ENCODE results near the gene RUSF1. TPM values are rescaled to one million over a fixed set of nuclear protein-coding genes. Genes with fewer than 3 reads are reported as not detected.

The RUSF1 gene
- total and polyA plus RNA-seq, 5 donors: 26.9 to 40.8 (median 28.9) TPM

- Histone ChIP-seq H3K27me3 (ENCODE audit: control insufficient read depth, insufficient read depth) (no peaks in the 10 kb centered on the region), H3K27ac (ENCODE audit: low read length) (no peak overlapping the region), H3K9me3 (ENCODE audit: control insufficient read depth, low read length) (no peaks in the 10 kb centered on the region), H3K4me3 (ENCODE audit: low read length) (no peak overlapping the region), H3K4me1 (ENCODE audit: control insufficient read depth, insufficient read depth, low read length) (no peaks in the 10 kb centered on the region)
- 95% methylated on average over 8 of the region's 8 CpGs for whole genome bisulfite sequencing
- intact Hi-C loops (cut with DNase I): no loop called here
- DNase-seq (no peak), ATAC-seq (no peak)
These were observed 8.3 kb downstream of the RUSF1 start for GRCh38 chr16:31499928-31500327.

- WGBS: 98% methylated on average over 8 of the region's 8 CpGs
- H3K9me3 ChIP-seq (ENCODE audit: control insufficient read depth, low read length): no peaks in the 10 kb centered on the region
- no peak overlapping the region for H3K27ac ChIP-seq (ENCODE audit: low read length)
- DNase-seq (no peak), ATAC-seq (no peak)
- no peaks in the 10 kb centered on the region for H3K4me1 ChIP-seq (ENCODE audit: control insufficient read depth, insufficient read depth, low read length)
- intact Hi-C loops (cut with DNase I): no loop called here
- no peaks in the 10 kb centered on the region for H3K27me3 ChIP-seq (ENCODE audit: control insufficient read depth, insufficient read depth)
- no peak overlapping the region for H3K4me3 ChIP-seq (ENCODE audit: low read length)
These were observed 9.7 kb downstream of the RUSF1 start for GRCh38 chr16:31498493-31498892.

GRCh38 chr16:31496670-31497069 lies 11.5 kb downstream of the RUSF1 start:
- Histone ChIP-seq H3K4me3 (ENCODE audit: low read length) (no peak overlapping the region), H3K27me3 (ENCODE audit: control insufficient read depth, insufficient read depth) (no peaks in the 10 kb centered on the region), H3K4me1 (ENCODE audit: control insufficient read depth, insufficient read depth, low read length) (no peaks in the 10 kb centered on the region), H3K27ac (ENCODE audit: low read length) (no peak overlapping the region), H3K9me3 (ENCODE audit: control insufficient read depth, low read length) (no peaks in the 10 kb centered on the region)
- intact Hi-C loops (cut with DNase I): no loop called here
- DNase-seq: no peak
- no peak for ATAC-seq
- WGBS: 88% methylated on average over 10 of the region's 10 CpGs

GRCh38 chr16:31493506-31494125 lies 14.6 kb downstream of the RUSF1 start:
- ATAC-seq: no peak
- WGBS: 93% methylated on average over 18 of the region's 18 CpGs
- H3K27me3 ChIP-seq (ENCODE audit: control insufficient read depth, insufficient read depth): no peaks in the 10 kb centered on the region
- intact Hi-C loops (cut with DNase I): no loop called here
- no peak overlapping the region for H3K4me3 ChIP-seq (ENCODE audit: low read length)
- H3K4me1 ChIP-seq (ENCODE audit: control insufficient read depth, insufficient read depth, low read length): no peaks in the 10 kb centered on the region
- DNase-seq: no peak
- no peak overlapping the region for H3K27ac ChIP-seq (ENCODE audit: low read length)
- H3K9me3 ChIP-seq (ENCODE audit: control insufficient read depth, low read length): no peaks in the 10 kb centered on the region

- no peak for ATAC-seq
- Histone ChIP-seq H3K4me3 (ENCODE audit: low read length) (no peak overlapping the region), H3K27me3 (ENCODE audit: control insufficient read depth, insufficient read depth) (no peaks in the 10 kb centered on the region), H3K4me1 (ENCODE audit: control insufficient read depth, insufficient read depth, low read length) (no peaks in the 10 kb centered on the region), H3K27ac (ENCODE audit: low read length) (no peak overlapping the region), H3K9me3 (ENCODE audit: control insufficient read depth, low read length) (no peaks in the 10 kb centered on the region)
- intact Hi-C loops (cut with DNase I): no loop called here
- WGBS: 92% methylated on average over 8 of the region's 8 CpGs
- no peak for DNase-seq
These were observed 16.3 kb downstream of the RUSF1 start for GRCh38 chr16:31491778-31492418.

GRCh38 chr16:31489616-31490584 lies 18.3 kb downstream of the RUSF1 start:
- intact Hi-C loops (cut with DNase I): no loop called here
- Histone ChIP-seq H3K27ac (ENCODE audit: low read length) (no peak overlapping the region), H3K4me1 (ENCODE audit: control insufficient read depth, insufficient read depth, low read length) (no peaks in the 10 kb centered on the region), H3K27me3 (ENCODE audit: control insufficient read depth, insufficient read depth) (no peaks in the 10 kb centered on the region), H3K9me3 (ENCODE audit: control insufficient read depth, low read length) (no peaks in the 10 kb centered on the region), H3K4me3 (ENCODE audit: low read length) (no peak overlapping the region)
- WGBS: 87% methylated on average over 22 of the region's 22 CpGs
- no peak for ATAC-seq
- peak in 1 of 3 donors; percentile 31 for DNase-seq

- H3K4me1 ChIP-seq (ENCODE audit: control insufficient read depth, insufficient read depth, low read length): no peaks in the 10 kb centered on the region
- ATAC-seq (peak in 1 of 2 donors; percentile 2), DNase-seq (no peak)
- no peak overlapping the region for H3K4me3 ChIP-seq (ENCODE audit: low read length)
- WGBS: 80% methylated on average over 7 of the region's 7 CpGs
- H3K27me3 ChIP-seq (ENCODE audit: control insufficient read depth, insufficient read depth): no peaks in the 10 kb centered on the region
- no peak overlapping the region for H3K27ac ChIP-seq (ENCODE audit: low read length)
- no peaks in the 10 kb centered on the region for H3K9me3 ChIP-seq (ENCODE audit: control insufficient read depth, low read length)
- intact Hi-C loops (cut with DNase I): no loop called here
These were observed 19.0 kb downstream of the RUSF1 start for GRCh38 chr16:31489298-31489564.

GRCh38 chr16:31488468-31489297 lies 19.5 kb downstream of the RUSF1 start:
- H3K4me1 ChIP-seq (ENCODE audit: control insufficient read depth, insufficient read depth, low read length): no peaks in the 10 kb centered on the region
- no peaks in the 10 kb centered on the region for H3K27me3 ChIP-seq (ENCODE audit: control insufficient read depth, insufficient read depth)
- peak in 2 of 3 donors; percentile 67 to 68 for DNase-seq
- peak; percentile 22 to 29 for ATAC-seq
- 27% methylated on average over 77 of the region's 77 CpGs for WGBS
- H3K4me3 ChIP-seq (ENCODE audit: low read length): peak overlapping the region; percentile 57
- intact Hi-C loops (cut with DNase I): no loop called here
- H3K27ac ChIP-seq (ENCODE audit: low read length): no peak overlapping the region
- H3K9me3 ChIP-seq (ENCODE audit: control insufficient read depth, low read length): no peaks in the 10 kb centered on the region

GRCh38 chr16:31487720-31488467 lies 20.3 kb downstream of the RUSF1 start:
- intact Hi-C loops (cut with DNase I): no loop called here
- peak; percentile 68 to 72 for ATAC-seq

GRCh38 chr16:31487071-31487719 lies 21.0 kb downstream of the RUSF1 start:
- Histone ChIP-seq H3K9me3 (ENCODE audit: control insufficient read depth, low read length) (no peaks in the 10 kb centered on the region), H3K27me3 (ENCODE audit: control insufficient read depth, insufficient read depth) (no peaks in the 10 kb centered on the region), H3K4me1 (ENCODE audit: control insufficient read depth, insufficient read depth, low read length) (no peaks in the 10 kb centered on the region), H3K4me3 (ENCODE audit: low read length) (peak overlapping the region; percentile 57), H3K27ac (ENCODE audit: low read length) (no peak overlapping the region)
- DNase-seq (peak in 1 of 3 donors; percentile 30), ATAC-seq (peak in 1 of 2 donors; percentile 1)
- 10% methylated on average over 48 of the region's 48 CpGs for WGBS
- intact Hi-C loops (cut with DNase I): no loop called here

More at GRCh38 chr16:31487720-31488467, 20.3 kb downstream of the RUSF1 start:
- Histone ChIP-seq H3K9me3 (ENCODE audit: control insufficient read depth, low read length) (no peaks in the 10 kb centered on the region), H3K27me3 (ENCODE audit: control insufficient read depth, insufficient read depth) (no peaks in the 10 kb centered on the region), H3K27ac (ENCODE audit: low read length) (no peak overlapping the region), H3K4me3 (ENCODE audit: low read length) (peak overlapping the region; percentile 57), H3K4me1 (ENCODE audit: control insufficient read depth, insufficient read depth, low read length) (no peaks in the 10 kb centered on the region)
- WGBS: under 1% methylated on average over 60 of the region's 60 CpGs
- peak; percentile 48 to 79 (median 77) for DNase-seq

Measured in right cardiac atrium (tissue), 5 donors.